ENCODE results near the gene VANGL2. TPM values are rescaled to one million over a fixed set of nuclear protein-coding genes. Genes with fewer than 3 reads are reported as not detected.

The VANGL2 gene
- total and polyA plus RNA-seq, 4 donors = 0.07 to 1.4 (median 0.12) TPM

- no peak for DNase-seq (ENCODE audit: low spot score)
- TF ChIP-seq HNF4A (conservative IDR thresholded peaks at IDR 0.05) = no peak
- no peak for TF ChIP-seq ZBTB33 (IDR thresholded peaks at IDR 0.05)
- no peak for TF ChIP-seq RXRA (IDR thresholded peaks at IDR 0.05)
- TF ChIP-seq YY1 (IDR thresholded peaks at IDR 0.05) = no peak
- TF ChIP-seq FOXA1 (IDR thresholded peaks at IDR 0.05) = no peak
- TF ChIP-seq JUND (IDR thresholded peaks at IDR 0.05) = no peak
- no peak for TF ChIP-seq MAX (IDR thresholded peaks at IDR 0.05)
- no peak for TF ChIP-seq RAD21 (IDR thresholded peaks at IDR 0.05)
- no peak for TF ChIP-seq REST (IDR thresholded peaks at IDR 0.05)
- TF ChIP-seq ATF3 (IDR thresholded peaks at IDR 0.05) = no peak
- no peak for TF ChIP-seq NR2F2 (IDR thresholded peaks at IDR 0.05)
- no peak for TF ChIP-seq GABPA (IDR thresholded peaks at IDR 0.05 in 1 of 2, conservative IDR thresholded peaks at IDR 0.05 in 1 of 2)
- no peak for TF ChIP-seq SP1 (IDR thresholded peaks at IDR 0.05)
- TF ChIP-seq FOXA2 (IDR thresholded peaks at IDR 0.05) = no peak
- no peak for TF ChIP-seq CTCF (IDR thresholded peaks at IDR 0.05; ENCODE audit: low read depth, low read length, missing input control)
- no peak for TF ChIP-seq EGR1 (IDR thresholded peaks at IDR 0.05; ENCODE audit: low read depth in 2 of 2)
- Histone ChIP-seq H3K27me3 (ENCODE audit: control insufficient read depth in 4 of 4, insufficient read depth in 4 of 4, low read length in 3 of 4) (no peaks in the 10 kb centered on the region), H3K4me3 (ENCODE audit: low read depth in 1 of 3, low read length in 3 of 3) (no peak overlapping the region), H3K27ac (ENCODE audit: low read depth in 1 of 2, low read length in 2 of 2) (no peak overlapping the region), H3K4me1 (ENCODE audit: control insufficient read depth in 4 of 4, insufficient read depth in 4 of 4, low read length in 3 of 4) (no peaks in the 10 kb centered on the region), H3K36me3 (ENCODE audit: control insufficient read depth in 4 of 4, insufficient read depth in 3 of 4, low read depth in 1 of 4, low read length in 3 of 4) (no peaks in the 10 kb centered on the region), H3K9ac (ENCODE audit: low read depth in 1 of 2, low read length in 2 of 2) (no peak overlapping the region), H3K9me3 (ENCODE audit: control insufficient read depth in 4 of 4, low read length in 3 of 4) (no peaks in the 10 kb centered on the region)
- 85% methylated on average over 5 of the region's 5 CpGs for WGBS
Observed at GRCh38 chr1:160425847-160426246, 25.5 kb downstream of the VANGL2 start.

GRCh38 chr1:160427625-160428024 lies 27.3 kb downstream of the VANGL2 start:
- H3K4me3 ChIP-seq (ENCODE audit: low read depth in 1 of 3, low read length in 3 of 3) = no peak overlapping the region
- no peaks in the 10 kb centered on the region for H3K36me3 ChIP-seq (ENCODE audit: control insufficient read depth in 4 of 4, insufficient read depth in 3 of 4, low read depth in 1 of 4, low read length in 3 of 4)
- DNase-seq (ENCODE audit: low spot score) = no peak
- no peaks in the 10 kb centered on the region for H3K4me1 ChIP-seq (ENCODE audit: control insufficient read depth in 4 of 4, insufficient read depth in 4 of 4, low read length in 3 of 4)
- H3K9me3 ChIP-seq (ENCODE audit: control insufficient read depth in 4 of 4, low read length in 3 of 4) = no peaks in the 10 kb centered on the region
- no peaks in the 10 kb centered on the region for H3K27me3 ChIP-seq (ENCODE audit: control insufficient read depth in 4 of 4, insufficient read depth in 4 of 4, low read length in 3 of 4)
- no peak overlapping the region for H3K27ac ChIP-seq (ENCODE audit: low read depth in 1 of 2, low read length in 2 of 2)
- 92% methylated on average over 7 of the region's 7 CpGs for WGBS
- TF ChIP-seq NR2F2 (IDR thresholded peaks at IDR 0.05) (no peak), FOXA1 (IDR thresholded peaks at IDR 0.05) (no peak), ATF3 (IDR thresholded peaks at IDR 0.05) (no peak)
- H3K9ac ChIP-seq (ENCODE audit: low read depth in 1 of 2, low read length in 2 of 2) = no peak overlapping the region

Data from liver (tissue), 9 donors.